ENCODE measurements around the gene WDFY4. TPM values are rescaled to one million over a fixed set of nuclear protein-coding genes. Genes with fewer than 3 reads are reported as not detected.

The WDFY4 gene
- total RNA-seq, 1 experiment from 2014 or later = not detected

GRCh38 chr10:48652344-48652743, 32.3 kb upstream of the WDFY4 start:
- no peak overlapping the region for H3K18ac ChIP-seq (ENCODE audit: insufficient read length, low read depth, low read length)
- WGBS (ENCODE audit: extremely low coverage, insufficient read length, low lambda C conversion rate) = no CpG with 5 or more reads among the region's 4 CpGs
- H3K27me3 Mint-ChIP-seq (ENCODE audit: low read depth) = peaks cover 57% of the 10 kb centered on the region

More at GRCh38 chr10:48652344-48652743, 32.3 kb upstream of the WDFY4 start:
- Histone ChIP-seq H3K27me3 (ENCODE audit: insufficient read depth, low read length) (peaks cover 5% of the 10 kb centered on the region; the same call in 1 of the 2 replicates), H3K23ac (ENCODE audit: insufficient read length, low read depth, low read length) (no peak overlapping the region), H3T11ph (ENCODE audit: low read length) (no peak overlapping the region), H3K23me2 (ENCODE audit: insufficient read length, low read depth, low read length, poor library complexity, severe bottlenecking) (peaks cover 11% of the 10 kb centered on the region), H3K4me2 (ENCODE audit: insufficient read depth, insufficient read length, low read length) (no peak overlapping the region), H3K9ac (ENCODE audit: extremely low read depth, insufficient read length, low read length) (no peak overlapping the region), H2BK20ac (ENCODE audit: low read depth, low read length, poor library complexity, severe bottlenecking) (no peak overlapping the region), H2AFZ (ENCODE audit: low read length) (no peak overlapping the region), H2BK120ac (ENCODE audit: low read depth, low read length, poor library complexity, severe bottlenecking) (no peak overlapping the region), H4K91ac (ENCODE audit: insufficient read length, low read depth, low read length) (no peak overlapping the region), H3K79me2 (ENCODE audit: insufficient read depth, low read length) (no peaks in the 10 kb centered on the region), H3K14ac (ENCODE audit: insufficient read depth, low read length) (no peak overlapping the region), H3K4ac (ENCODE audit: low read depth, low read length) (no peak overlapping the region), H2BK12ac (ENCODE audit: insufficient read length, low read depth, low read length) (no peak overlapping the region), H3K4me1 (ENCODE audit: insufficient read depth, low read length) (no peaks in the 10 kb centered on the region; the same call in 1 of the 2 replicates), H3K27ac (ENCODE audit: insufficient read length, low read depth, low read length) (no peak overlapping the region), H3K9me3 (ENCODE audit: control insufficient read depth, low read depth, low read length) (no peaks in the 10 kb centered on the region), H3K79me1 (ENCODE audit: insufficient read depth, low read depth, low read length, poor library complexity, severe bottlenecking) (no peaks in the 10 kb centered on the region), H4K20me1 (ENCODE audit: control insufficient read depth, insufficient read depth, insufficient read length) (no peaks in the 10 kb centered on the region), H2AK5ac (ENCODE audit: insufficient read length, low read length) (no peak overlapping the region), H3K56ac (ENCODE audit: insufficient read length, low read depth, low read length) (no peak overlapping the region), H2BK5ac (ENCODE audit: insufficient read length, low read length) (no peak overlapping the region), H2BK15ac (ENCODE audit: low read depth, low read length) (no peak overlapping the region), H4K8ac (replicated peaks; ENCODE audit: insufficient read length, low read depth, low read length) (no peak overlapping the region), H4K5ac (ENCODE audit: insufficient read length, low read depth, low read length) (no peak overlapping the region)
- Mint-ChIP-seq H3K27ac (no peak overlapping the region; a peak in 1 of 7 replicates), H3K36me3 (ENCODE audit: insufficient read depth in 1 of 3, low read depth in 3 of 3) (no peaks in the 10 kb centered on the region; a peak in 1 of 7 replicates), H3K9me3 (no peaks in the 10 kb centered on the region; a peak in 1 of 5 replicates), H3K4me3 (no peak overlapping the region), H3K4me1 (peaks cover 7% of the 10 kb centered on the region in 2 experiments; a peak in 2 of 4 replicates)
- no peak for TF ChIP-seq CTCF (conservative IDR thresholded peaks at IDR 0.05)
- no peak for DNase-seq

Data from H9 (cell line).